ENCODE measurements around the gene HAGH. TPM values are rescaled to one million over a fixed set of nuclear protein-coding genes. Genes with fewer than 3 reads are reported as not detected.

Gene HAGH
- total RNA-seq, 2 donors from 2014 or later: 99.8 to 183 TPM

DNA sequence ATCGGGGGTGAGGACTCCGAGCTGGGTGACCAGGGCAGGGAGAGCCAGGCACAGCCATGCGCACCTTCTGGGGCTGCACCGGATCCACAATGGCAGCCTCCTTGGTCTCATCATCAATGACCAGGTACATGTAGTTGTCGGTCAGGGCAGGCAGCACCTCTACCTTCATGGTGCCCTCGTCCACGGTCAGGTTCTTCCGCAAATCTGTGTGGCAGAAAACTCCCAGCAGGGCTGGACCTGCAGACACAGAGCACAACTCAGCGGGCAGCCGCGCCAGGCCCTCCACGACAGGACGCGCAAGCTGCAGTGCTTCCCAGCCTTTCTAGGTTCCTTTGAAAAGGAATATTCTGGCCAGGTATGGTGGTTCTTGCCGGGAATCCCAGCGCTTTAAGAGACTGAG, 3.8 kb downstream of the HAGH start:
- Histone ChIP-seq H3K36me3 (peaks cover 45% of the 10 kb centered on the region), H3K27me3 (replicated peaks; ENCODE audit: insufficient read depth) (no peaks in the 10 kb centered on the region), H3K27ac (no peak overlapping the region), H3K4me1 (ENCODE audit: control insufficient read depth in 1 of 2, low read depth in 2 of 2) (peaks cover 11 to 27% of the 10 kb centered on the region in 2 donors), H3K4me3 (no peak overlapping the region), H3K9me3 (no peaks in the 10 kb centered on the region)
- no peak for DNase-seq (ENCODE audit: low spot score)
- no peak for ATAC-seq (ENCODE audit: insufficient number of reproducible peaks, low FRiP score, low read depth)
- no peak for TF ChIP-seq CTCF (IDR thresholded peaks at IDR 0.05)

DNA sequence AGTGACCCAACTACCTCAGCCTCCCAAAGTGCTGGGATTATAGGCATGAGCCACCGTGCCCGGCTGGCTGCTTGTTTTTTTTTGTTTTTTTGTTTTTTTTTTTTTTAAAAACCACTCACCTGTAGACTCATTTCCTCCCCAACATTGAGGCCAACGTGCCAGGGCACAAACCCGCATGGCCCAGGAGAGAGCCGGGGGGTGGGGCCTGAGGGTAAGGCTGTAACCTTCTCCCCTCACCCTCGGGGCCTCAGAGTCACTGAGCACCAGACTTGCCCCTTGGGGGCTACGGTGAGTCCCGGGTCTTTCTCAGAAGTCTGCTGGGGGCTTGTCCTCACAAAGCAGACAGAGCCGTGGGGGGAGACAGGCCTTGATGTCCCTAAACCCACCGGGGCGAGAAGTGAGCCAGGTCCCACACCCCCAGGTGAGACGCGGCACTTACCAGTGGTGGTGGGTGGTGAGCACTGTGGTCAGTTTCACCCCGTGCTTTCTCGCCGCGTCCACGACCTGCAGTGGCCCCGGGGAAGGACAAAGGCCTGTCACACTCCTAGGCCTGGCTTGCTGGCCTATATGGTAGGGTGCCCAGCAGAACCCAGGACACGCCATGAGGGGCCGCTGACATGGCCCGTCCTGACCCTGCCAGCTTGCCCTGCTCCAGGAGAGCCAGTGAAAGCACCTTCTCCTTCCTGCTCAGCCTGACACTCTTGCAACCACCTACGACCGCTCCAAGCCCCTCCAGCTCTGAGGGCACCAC, 4.6 kb downstream of the HAGH start:
- peaks cover 50% of the 10 kb centered on the region for H3K36me3 ChIP-seq
- DNase-seq (ENCODE audit: low spot score) (no peak), ATAC-seq (ENCODE audit: insufficient number of reproducible peaks, low FRiP score, low read depth) (no peak)
- no peak for TF ChIP-seq CTCF (IDR thresholded peaks at IDR 0.05)
- H3K27ac ChIP-seq: no peak overlapping the region
- H3K4me3 ChIP-seq: no peak overlapping the region
- no peaks in the 10 kb centered on the region for H3K9me3 ChIP-seq
- peaks cover 8 to 23% of the 10 kb centered on the region in 2 donors for H3K4me1 ChIP-seq (ENCODE audit: control insufficient read depth in 1 of 2, low read depth in 2 of 2)
- H3K27me3 ChIP-seq (replicated peaks; ENCODE audit: insufficient read depth): no peaks in the 10 kb centered on the region

DNA sequence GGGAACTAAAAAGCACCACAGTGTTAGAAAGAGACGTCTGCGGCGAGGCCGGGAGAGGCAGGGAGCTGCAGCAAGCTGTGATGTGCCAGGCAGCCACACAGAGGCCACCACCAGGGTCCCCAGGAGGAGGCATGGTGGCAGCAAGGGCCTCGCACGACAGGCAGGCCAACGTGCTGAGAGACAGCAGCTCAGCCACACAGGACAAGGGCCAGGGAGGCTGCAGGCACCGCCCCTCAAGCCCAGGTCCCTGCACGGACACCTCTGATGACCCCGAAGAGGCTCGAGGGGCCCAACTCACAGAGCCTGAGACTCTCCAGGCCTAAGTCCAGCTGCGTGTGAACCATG, 5.7 kb downstream of the HAGH start:
- no peak for TF ChIP-seq CTCF (IDR thresholded peaks at IDR 0.05)
- Histone ChIP-seq H3K27me3 (replicated peaks; ENCODE audit: insufficient read depth) (no peaks in the 10 kb centered on the region), H3K36me3 (peaks cover 61% of the 10 kb centered on the region), H3K27ac (no peak overlapping the region), H3K9me3 (no peaks in the 10 kb centered on the region), H3K4me3 (no peak overlapping the region), H3K4me1 (ENCODE audit: control insufficient read depth in 1 of 2, low read depth in 2 of 2) (peaks cover 8 to 23% of the 10 kb centered on the region in 2 donors)
- DNase-seq (ENCODE audit: low spot score): no peak
- no peak for ATAC-seq (ENCODE audit: insufficient number of reproducible peaks, low FRiP score, low read depth)

DNA sequence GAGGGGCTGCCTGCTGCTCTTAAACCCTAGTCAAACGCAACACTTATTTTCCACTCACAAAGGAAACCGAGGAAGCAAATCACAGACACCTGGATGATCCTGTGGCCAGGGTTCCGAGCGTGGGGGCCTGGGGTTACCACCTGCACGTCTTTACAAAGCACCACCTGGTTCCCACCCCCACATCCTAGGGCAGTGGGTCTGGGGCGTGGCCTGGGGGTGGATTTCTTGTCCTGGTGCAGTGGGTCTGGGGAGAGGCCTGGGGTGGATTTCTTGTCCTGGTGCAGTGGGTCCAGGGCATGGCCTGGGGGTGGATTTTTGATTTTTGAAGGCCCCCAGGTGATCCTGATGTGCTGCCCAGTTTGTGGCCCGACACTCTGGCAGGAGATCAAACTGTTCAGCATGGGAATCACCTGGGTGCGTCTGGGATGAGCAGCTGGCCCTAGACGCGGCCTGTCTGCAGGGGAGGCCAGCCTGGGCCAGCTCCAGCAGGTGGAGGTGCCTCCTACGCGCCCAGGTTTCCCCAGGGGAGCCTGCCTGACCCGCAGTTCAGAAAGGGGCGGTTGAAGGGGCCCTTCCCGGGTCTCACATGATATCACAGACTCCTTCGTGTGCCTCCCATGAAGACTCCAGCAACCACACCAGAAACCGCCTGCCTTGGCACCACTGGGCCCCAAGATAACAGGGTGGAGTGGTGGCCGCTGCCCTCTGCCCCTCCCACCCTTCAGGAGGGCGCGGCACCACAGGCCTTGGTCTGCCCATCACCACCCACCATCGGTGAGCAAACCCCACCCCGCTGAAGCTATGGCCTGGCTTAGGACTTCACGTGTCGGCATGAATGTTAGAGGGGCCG, 6.3 kb downstream of the HAGH start:
- Histone ChIP-seq H3K27ac (no peak overlapping the region), H3K36me3 (peaks cover 61% of the 10 kb centered on the region), H3K9me3 (no peaks in the 10 kb centered on the region), H3K4me3 (no peak overlapping the region), H3K4me1 (ENCODE audit: control insufficient read depth in 1 of 2, low read depth in 2 of 2) (peaks cover 3 to 17% of the 10 kb centered on the region in 2 donors), H3K27me3 (replicated peaks; ENCODE audit: insufficient read depth) (no peaks in the 10 kb centered on the region)
- TF ChIP-seq CTCF (IDR thresholded peaks at IDR 0.05): no peak
- no peak for DNase-seq (ENCODE audit: low spot score)
- no peak for ATAC-seq (ENCODE audit: insufficient number of reproducible peaks, low FRiP score, low read depth)

GRCh38 chr16:1819611-1820010, 7.0 kb downstream of the HAGH start:
- Histone ChIP-seq H3K4me1 (ENCODE audit: control insufficient read depth in 1 of 2, low read depth in 2 of 2) (peaks cover 0 to 10% of the 10 kb centered on the region in 2 donors), H3K36me3 (peaks cover 61% of the 10 kb centered on the region), H3K4me3 (no peak overlapping the region), H3K9me3 (no peaks in the 10 kb centered on the region), H3K27ac (no peak overlapping the region), H3K27me3 (replicated peaks; ENCODE audit: insufficient read depth) (no peaks in the 10 kb centered on the region)
- DNase-seq (ENCODE audit: low spot score) (no peak), ATAC-seq (ENCODE audit: insufficient number of reproducible peaks, low FRiP score, low read depth) (no peak)
- no peak for TF ChIP-seq CTCF (IDR thresholded peaks at IDR 0.05)

Data from thoracic aorta (tissue), 2 donors.